ENCODE results near the gene IGFN1.

Gene IGFN1

DNA sequence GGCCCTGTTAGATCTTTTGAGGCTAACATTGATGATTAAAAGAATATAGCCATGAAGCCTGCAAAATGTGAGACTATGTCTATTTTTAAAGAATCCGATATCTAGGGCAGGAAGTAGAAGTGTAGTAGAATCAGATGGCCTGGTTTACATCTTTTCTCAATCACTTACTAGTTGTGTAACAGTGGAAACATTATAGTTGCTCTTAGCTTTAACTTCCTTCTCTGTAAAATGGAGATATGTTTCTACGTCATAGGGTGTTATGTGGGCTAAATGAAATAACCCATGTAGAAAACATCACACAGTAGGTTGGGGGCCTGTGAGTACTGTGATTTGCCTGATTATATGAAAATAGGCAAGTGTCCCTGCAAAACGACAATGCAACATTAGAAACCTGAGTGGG lies 4.4 kb upstream of the IGFN1 start:
- no peak for DNase-seq

DNA sequence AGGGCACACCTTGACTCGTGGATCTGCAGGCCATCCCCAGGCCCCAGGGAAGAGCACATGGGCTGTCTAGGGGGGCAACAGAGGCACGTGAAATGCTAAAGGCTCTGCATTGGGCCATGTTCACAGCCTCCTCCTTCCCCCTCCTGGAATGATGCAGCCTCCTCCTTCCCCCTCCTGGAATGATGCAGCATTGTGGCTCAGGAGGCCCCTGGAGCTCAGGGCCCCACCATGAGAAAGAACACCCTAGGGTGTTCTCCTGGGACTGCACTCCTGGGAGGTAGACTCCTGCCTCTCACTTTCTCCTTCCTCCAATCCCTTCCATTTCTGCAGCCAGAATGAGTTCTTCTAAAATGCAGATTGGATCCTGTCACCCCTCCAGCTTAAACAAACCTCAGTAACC lies 1.5 kb upstream of the IGFN1 start:
- DNase-seq = no peak

GRCh38 chr1:201190005-201190404 lies 619 bp upstream of the IGFN1 start:
- DNase-seq = no peak

GRCh38 chr1:201191653-201192260 lies 1.1 kb downstream of the IGFN1 start:
- DNase-seq = no peak

DNA sequence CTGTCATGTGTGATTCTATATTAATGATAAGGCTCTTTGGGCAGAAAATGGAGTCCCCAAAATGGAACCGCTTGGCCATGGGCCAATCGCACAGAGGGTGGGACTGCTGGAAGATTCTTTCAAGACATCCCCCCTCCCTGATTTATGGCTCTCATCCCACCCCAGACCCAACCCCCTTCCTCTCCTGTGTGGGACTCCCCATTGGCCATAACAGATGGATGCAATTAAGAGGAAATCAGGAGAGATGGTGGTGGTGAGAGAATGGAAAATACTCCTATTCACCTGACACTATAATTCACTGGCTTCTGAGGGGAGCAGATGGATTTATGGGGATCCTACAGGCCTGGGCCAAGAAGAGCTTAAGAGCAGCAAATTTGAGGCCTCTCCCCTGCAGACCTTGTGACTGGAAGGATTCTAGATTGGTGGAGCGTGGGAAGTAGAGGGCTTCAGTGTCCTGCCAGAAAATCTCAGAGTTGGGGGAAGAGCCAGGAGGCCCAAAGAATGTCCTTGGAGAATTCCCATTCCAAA lies 1.7 kb downstream of the IGFN1 start:
- DNase-seq = no peak

DNA sequence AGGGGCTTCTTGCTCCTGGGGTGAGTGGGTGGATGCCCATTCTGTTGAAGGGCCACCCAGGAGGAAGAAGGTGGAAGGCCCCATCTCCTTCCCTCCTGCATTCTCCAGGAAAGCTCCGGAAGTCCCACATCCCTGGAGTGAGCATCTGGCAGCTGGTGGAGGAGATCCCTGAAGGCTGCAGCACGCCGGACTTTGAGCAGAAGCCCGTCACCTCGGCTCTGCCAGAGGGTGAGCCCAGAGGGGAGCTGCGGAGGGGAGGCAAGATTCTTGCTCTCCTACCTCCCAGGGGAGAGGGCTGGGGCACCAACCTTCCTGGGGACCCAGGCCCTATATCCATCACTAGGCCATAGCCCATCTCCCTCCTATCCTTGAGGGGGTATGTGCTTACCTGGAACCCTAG lies 3.4 kb downstream of the IGFN1 start:
- DNase-seq = no peak

GRCh38 chr1:201198598-201198997 lies 8.0 kb downstream of the IGFN1 start:
- no peak for DNase-seq

GRCh38 chr1:201205036-201205435 lies 14.4 kb downstream of the IGFN1 start:
- no peak for DNase-seq

DNA sequence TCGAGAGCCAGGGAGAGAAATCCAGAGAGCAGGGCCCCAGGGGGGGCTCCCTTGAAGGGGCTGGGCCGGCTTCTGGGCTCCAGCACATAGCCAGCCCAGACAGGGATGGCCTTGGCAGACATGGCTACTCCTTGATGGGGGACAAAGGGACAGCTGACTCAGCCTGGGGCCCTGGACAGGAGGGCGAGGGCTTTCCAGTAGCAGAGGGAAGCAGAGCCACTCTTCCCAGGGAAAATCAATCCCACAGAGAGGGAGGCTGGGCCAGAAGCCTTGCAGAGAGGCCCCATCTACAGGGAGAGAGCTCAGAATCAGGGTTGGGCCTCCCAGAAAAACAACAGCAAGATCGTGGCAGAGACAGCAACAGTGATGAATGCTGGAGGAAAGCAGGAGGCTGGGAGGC lies 15.6 kb downstream of the IGFN1 start:
- DNase-seq = no peak

DNA sequence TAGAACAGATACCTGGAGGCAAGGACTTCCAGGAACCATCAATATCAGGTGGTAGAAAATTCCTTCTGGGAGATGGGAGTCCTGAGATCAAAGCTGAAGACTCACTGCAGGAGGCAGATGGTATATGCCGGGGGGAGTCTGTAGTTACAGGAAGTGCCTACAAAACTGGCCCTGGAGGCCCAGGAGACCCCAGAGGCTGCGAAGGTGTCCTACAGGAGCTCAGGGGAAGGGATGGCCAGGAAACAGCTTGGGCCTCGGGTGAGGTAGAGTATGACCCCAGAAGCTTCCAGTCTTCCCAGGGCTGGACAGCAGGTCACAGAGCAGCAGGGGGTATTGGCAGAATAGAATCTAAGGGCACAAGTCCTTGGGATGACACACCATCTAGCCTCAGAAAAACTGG lies 16.4 kb downstream of the IGFN1 start:
- DNase-seq = no peak

DNA sequence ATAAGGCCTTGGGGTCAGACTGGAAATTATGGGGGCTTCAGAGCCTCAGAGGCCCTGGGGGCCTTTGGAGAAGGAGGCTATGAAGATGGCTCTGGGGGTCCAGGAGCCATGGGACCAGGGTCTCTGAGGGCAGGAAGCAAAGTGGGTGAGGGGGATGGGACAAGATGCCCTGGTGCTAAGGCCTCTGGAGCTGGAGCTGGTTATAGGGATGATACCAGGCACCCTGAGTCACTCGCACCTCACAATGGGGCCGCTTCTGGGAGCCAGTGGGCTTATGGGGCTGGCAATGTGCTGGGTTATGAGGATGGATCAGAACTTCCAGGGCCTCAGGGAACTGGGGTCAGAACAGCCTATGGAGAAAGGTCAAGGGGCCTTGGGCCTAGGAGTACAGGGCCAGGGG lies 17.6 kb downstream of the IGFN1 start:
- no peak for DNase-seq

DNA sequence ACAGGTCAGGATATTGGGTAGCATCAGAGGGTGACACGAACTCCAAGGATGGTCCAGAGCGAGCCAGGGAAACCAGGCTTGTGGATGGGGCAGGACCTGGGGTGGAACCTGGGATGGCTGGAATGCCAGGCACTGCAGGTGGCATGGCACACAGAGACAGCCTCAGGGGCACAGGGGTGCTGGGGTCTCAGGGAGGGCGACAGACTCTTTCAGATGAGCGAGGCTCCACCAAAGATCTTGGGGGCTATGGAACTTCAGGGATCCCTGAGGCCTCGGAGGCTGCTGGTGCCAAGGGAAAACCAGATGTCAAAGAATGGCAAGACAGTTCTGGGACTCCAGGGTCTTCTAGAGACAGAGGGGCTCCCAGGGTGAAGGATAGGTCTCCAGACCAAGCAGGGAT lies 21.4 kb downstream of the IGFN1 start:
- DNase-seq = no peak

- no peak for DNase-seq
These were observed 21.9 kb downstream of the IGFN1 start for GRCh38 chr1:201212461-201213055.

DNA sequence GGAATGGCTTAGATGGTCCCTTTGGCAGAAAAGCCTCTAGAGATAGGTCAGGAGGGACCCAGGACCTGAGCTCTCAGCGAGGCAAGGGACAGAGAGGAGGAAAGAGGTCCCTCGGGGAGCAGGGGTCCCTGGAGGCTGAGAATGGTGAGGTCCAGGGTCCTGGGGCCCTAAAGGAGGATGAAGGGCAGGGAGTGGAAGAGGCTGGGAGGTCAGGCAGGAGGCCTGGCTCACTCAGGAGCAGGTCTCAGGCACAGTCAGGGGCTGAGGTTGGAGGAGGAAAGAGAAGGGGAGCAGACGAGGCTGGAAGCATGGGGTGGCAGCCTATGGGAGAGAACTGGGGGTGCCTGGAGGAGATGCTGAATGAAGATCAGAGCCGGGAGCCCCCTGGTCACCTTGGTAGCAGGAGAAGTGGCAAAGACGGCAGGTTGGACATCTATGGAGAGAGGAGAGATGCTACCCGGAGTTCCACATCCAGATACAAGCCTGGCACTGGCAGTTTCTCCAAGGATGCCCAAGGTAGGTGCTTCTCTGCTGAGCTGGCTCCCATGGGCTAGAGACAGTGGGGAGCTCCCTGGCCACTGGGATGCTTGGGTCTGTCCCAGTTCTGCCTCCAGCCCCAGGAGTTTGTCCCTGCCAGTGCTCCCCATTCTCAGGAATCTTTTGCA lies 22.6 kb downstream of the IGFN1 start:
- DNase-seq = no peak

DNA sequence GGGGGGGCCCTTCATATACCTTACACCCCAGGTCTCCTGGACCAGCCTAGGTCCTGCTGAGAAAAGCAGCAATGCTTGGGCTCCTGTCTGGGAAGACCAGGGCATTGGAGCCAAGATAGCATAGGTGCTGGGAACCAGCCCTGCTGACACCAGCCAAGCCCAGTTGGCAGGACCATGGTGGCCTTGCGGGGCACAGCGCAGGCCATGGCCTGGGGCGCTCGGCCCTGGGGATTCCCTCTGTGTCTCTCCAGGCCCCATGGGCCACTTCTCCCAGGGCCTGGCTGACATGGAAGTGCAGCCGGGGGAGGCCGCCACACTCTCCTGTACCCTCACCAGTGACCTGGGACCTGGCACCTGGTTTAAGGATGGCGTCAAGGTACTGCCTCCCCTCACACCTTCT lies 23.3 kb downstream of the IGFN1 start:
- no peak for DNase-seq

GRCh38 chr1:201214461-201214860 lies 23.8 kb downstream of the IGFN1 start:
- DNase-seq = no peak

DNA sequence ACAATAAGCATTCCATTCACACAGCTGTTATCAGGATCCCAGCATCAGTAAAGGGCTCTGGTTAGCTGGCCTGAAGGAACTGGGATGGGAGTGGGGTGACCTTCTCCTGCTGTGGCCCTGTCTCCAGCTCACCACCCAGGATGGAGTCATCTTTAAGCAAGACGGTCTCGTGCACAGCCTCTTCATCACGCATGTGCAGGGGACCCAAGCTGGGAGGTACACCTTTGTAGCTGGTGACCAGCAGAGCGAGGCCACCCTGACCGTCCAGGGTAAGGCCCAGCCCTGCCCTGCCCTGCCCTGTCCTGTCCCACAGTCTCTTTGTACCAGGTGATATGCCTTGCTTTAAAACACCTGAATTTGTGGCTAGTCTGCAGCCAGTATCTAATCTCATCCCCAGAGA lies 24.3 kb downstream of the IGFN1 start:
- no peak for DNase-seq

DNA sequence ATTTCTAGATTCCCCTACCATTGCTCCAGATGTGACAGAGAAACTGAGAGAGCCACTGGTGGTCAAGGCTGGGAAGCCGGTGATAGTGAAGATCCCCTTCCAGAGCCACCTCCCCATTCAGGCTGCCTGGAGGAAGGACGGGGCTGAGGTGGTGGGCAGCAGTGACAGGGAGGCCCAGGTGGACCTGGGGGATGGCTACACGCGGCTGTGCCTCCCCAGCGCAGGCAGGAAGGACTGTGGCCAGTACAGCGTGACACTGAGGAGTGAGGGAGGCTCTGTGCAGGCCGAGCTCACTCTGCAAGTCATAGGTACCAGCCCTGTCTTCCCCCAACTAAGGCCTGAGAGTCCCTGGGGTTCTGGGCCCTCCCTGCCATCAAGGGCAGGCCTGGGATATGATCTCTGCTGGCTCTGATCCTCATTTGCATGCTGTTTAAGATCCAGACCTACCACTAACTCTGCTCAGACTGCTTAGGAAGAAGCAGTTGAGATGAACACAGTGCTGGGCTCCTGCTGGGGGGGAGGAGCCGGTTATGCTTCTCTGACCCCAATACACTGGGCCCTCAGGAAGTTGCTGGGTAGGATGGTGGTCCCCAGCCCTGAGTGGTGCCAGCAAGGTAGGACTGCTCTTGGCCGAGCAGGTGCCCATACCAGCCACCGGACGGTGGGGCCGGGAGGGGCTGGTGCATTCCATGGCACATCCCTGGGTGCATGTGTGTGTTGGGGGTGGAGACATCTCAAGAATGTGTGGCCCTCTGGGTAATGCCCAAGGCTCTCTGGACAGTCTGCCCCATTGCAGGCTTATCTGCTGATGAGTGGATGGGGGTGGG lies 25.1 kb downstream of the IGFN1 start:
- DNase-seq = no peak

DNA sequence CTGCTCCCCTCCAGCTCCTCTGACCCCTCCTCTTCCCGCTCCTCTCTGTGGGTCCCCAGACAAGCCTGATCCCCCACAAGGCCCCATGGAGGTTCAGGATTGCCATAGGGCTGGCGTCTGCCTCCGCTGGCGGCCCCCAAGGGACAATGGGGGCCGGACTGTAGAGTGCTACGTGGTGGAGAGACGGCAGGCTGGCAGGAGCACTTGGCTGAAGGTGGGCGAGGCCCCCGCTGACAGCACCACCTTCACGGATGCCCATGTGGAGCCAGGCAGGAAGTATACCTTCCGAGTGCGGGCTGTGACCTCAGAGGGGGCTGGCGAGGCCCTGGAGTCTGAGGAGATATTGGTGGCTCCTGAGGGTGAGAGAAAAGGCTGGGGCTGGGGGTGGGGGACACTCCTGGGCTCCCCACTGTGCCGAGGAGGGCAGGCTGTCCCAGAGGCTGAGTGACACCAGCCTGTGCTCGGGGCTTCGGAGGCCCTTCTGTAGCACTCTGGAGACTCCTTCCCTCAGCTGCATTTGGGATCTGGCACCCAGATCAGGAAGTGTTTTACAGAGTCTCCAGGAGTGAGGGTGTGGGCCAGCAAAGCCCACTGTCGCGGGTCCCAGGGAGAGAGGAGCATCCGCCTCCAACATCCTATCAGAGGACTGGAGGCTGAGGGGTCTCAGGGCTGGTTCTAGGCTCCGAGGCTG lies 25.9 kb downstream of the IGFN1 start:
- DNase-seq = no peak

- DNase-seq = no peak
These were observed 26.5 kb downstream of the IGFN1 start for GRCh38 chr1:201217146-201217545.

DNA sequence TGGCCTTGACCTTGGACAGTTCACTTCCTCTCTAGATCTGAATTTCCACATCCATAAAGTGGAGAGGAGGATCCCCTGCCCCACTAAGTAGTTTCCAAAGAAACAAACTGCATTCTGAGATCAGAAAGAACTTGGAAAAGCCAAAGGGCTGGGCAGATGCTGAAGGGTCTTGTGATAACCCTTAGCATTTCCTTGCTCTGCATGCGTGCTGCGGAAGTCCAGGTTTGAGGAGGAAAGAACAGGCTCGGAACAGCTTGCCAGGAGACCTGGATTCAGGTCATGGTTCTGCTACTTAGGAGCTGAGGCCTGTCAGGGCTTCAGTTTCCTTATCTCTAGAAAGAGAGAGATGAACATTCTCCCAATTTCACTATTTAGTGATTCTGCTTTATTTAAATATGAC lies 27.2 kb downstream of the IGFN1 start:
- no peak for DNase-seq

- DNase-seq = no peak
These were observed 27.8 kb downstream of the IGFN1 start for GRCh38 chr1:201218409-201218808.

All from NCI-H748 treated with DMSO at 0.1 percent for 48 hours (cell line).